HepG2 (cell line): ENCODE data around the gene GDF15. TPM values are rescaled to one million over a fixed set of nuclear protein-coding genes. Genes with fewer than 3 reads are reported as not detected.

Experiments
- ARID4A ChIP-seq: sonication (generic); formaldehyde crosslinking; IDR thresholded peaks from 2 replicates; pipeline ENCODE4 v1.5.0; 2020; ENCODE audit warnings: mild to moderate bottlenecking, missing genetic modification reagents, borderline replicate concordance
- ASH2L ChIP-seq: fragments of 300-600, 200-600 bp; sonication (generic); IDR thresholded peaks from 2 replicates; pipeline ENCODE4 v1.7.0; 2017; ENCODE audit warnings: low read depth, mild to moderate bottlenecking, moderate library complexity, mixed read lengths, low read length; ENCODE audit not compliant: insufficient read length
- ATF5 ChIP-seq: sonication (generic); formaldehyde crosslinking; IDR thresholded peaks from 2 replicates; pipeline ENCODE4 v1.4.0; 2020; ENCODE audit warnings: mild to moderate bottlenecking, low read depth, missing genetic modification reagents
- CHCHD3 ChIP-seq: sonication (generic); formaldehyde crosslinking; IDR thresholded peaks from 2 replicates; pipeline ENCODE4 v1.8.0; 2022; ENCODE audit warnings: mild to moderate bottlenecking, missing genetic modification reagents, moderate library complexity
- CSRNP1 ChIP-seq: sonication (generic); formaldehyde crosslinking; IDR thresholded peaks from 2 replicates; pipeline ENCODE4 v1.8.1; 2023; ENCODE audit warnings: mild to moderate bottlenecking, missing genetic modification reagents
- HNRNPL ChIP-seq: fragments of 200-400 bp; formaldehyde crosslinking; IDR thresholded peaks from 2 replicates; pipeline ENCODE4 v1.6.1; 2017; ENCODE audit warnings: mild to moderate bottlenecking, low read depth, low read length
- MZF1 ChIP-seq: sonication (generic); formaldehyde crosslinking; IDR thresholded peaks from 2 replicates; pipeline ENCODE4 v1.8.1; 2023; ENCODE audit warnings: mild to moderate bottlenecking, missing genetic modification reagents, borderline replicate concordance
- PRDM10 ChIP-seq: sonication (generic); formaldehyde crosslinking; IDR thresholded peaks from 2 replicates; pipeline ENCODE4 v1.4.0; 2020; ENCODE audit warnings: low read depth, missing genetic modification reagents
- SAP130 ChIP-seq: IDR thresholded peaks from 2 replicates; pipeline ENCODE4 v1.6.1; 2016; ENCODE audit warnings: low read depth
- SCMH1 ChIP-seq: sonication (generic); formaldehyde crosslinking; IDR thresholded peaks from 2 replicates; pipeline ENCODE4 v1.9.0; 2021; ENCODE audit warnings: missing genetic modification reagents, mild to moderate bottlenecking, borderline replicate concordance
- SP1 ChIP-seq, 2 experiments: fragments of 450-650 bp in 1 of 2; sonication (generic) in 1 of 2; formaldehyde crosslinking in 1 of 2; IDR thresholded peaks; 2 replicates each; pipeline versions ENCODE4 v1.4.0 to v1.6.1; 2016 to 2020; ENCODE audit warnings: missing genetic modification reagents in 1 of 2
- ZNF264 ChIP-seq: sonication (generic); formaldehyde crosslinking; IDR thresholded peaks from 2 replicates; pipeline ENCODE4 v1.4.0; 2020; ENCODE audit warnings: missing genetic modification reagents
- ZNF501 ChIP-seq: sonication (generic); formaldehyde crosslinking; IDR thresholded peaks from 2 replicates; pipeline ENCODE4 v1.5.1; 2020; ENCODE audit warnings: mild to moderate bottlenecking, moderate library complexity, missing genetic modification reagents
- ZNF639 ChIP-seq: conservative IDR thresholded peaks from 2 replicates; pipeline ENCODE4 v1.6.1; 2018; ENCODE audit warnings: missing genetic modification reagents
- polyA plus RNA-seq, 8 experiments: library from polyadenylated mRNA; depleted of rRNA in 3 of 8; stranded (reverse) in 7 of 8; unstranded in 1 of 8; fragments of >200 nt; fragmentation: Illumina TruSeq in 4 of 8; extraction: Trizol in 4 of 8; gene quantifications; 2 replicates each; pipeline versions ENCODE4 v1.2.1 to v1.2.3, GENCODE V29; 2011 to 2016; ENCODE audit warnings: low read depth in 4 of 8, missing spikeins in 1 of 8, mixed read lengths in 1 of 8; ENCODE audit not compliant: insufficient read depth in 1 of 8
- total RNA-seq, 5 experiments: library from RNA; depleted of rRNA; stranded (reverse); fragments of >200 nt; fragmentation: Illumina TruSeq; extraction: Trizol; gene quantifications; 2 replicates each; pipeline ENCODE4 v1.2.3, GENCODE V29; 2016; ENCODE audit warnings: low read depth in 1 of 5

GDF15 gene
- total and polyA plus RNA-seq, 2 of the 13 experiments (the other 11 are each of a cell fraction or from before 2014, with no cell fraction given), result 146 to 422 TPM

GRCh38 chr19:18388100-18388959 is 2.4 kb downstream of the GDF15 start (continued):
- TF ChIP-seq ARID4A (CRISPR knock-in tag), result peak; percentile 69; the same call in 1 of the 2 replicates
- no peak; the same call in 1 of the 2 replicates for TF ChIP-seq PRDM10 (CRISPR knock-in tag)
- peak; percentile 76 for TF ChIP-seq ASH2L
- TF ChIP-seq CSRNP1 (CRISPR knock-in tag), result peak; percentile 77
- peak; percentile 57 for TF ChIP-seq SAP130 (CRISPR knock-in tag)
- no peak for TF ChIP-seq SCMH1 (CRISPR knock-in tag)
- no peak for TF ChIP-seq SP1 (IDR thresholded peaks at IDR 0.05)
- TF ChIP-seq SP1 (CRISPR knock-in tag; IDR thresholded peaks at IDR 0.05), result no peak; the same call in 1 of the 2 replicates
- no peak for TF ChIP-seq CHCHD3 (CRISPR knock-in tag)
- peak; percentile 85; the same call in 1 of the 2 replicates for TF ChIP-seq ZNF501 (CRISPR knock-in tag)
- peak; percentile 80 for TF ChIP-seq HNRNPL
- TF ChIP-seq ATF5 (CRISPR knock-in tag), result 0 out of 2 replicates have a peak, but pooled peaks have one; percentile 76
- no peak for TF ChIP-seq ZNF639
- TF ChIP-seq ZNF264 (CRISPR knock-in tag), result 0 out of 2 replicates have a peak, but pooled peaks have one; percentile 71
- no peak for TF ChIP-seq MZF1 (CRISPR knock-in tag)
